NCI-H2196 treated with DMSO at 0.1 percent for 48 hours (cell line): ENCODE data around the gene UNK.
A peak's percentile ranks its signal among the peaks of the same experiment; 100 is the strongest.

Experiments
- DNase-seq: peaks from one replicate; lab custom pipeline; 2025; ENCODE audit not compliant: unreplicated experiment; lab: John Stamatoyannopoulos, UW

UNK gene

DNA sequence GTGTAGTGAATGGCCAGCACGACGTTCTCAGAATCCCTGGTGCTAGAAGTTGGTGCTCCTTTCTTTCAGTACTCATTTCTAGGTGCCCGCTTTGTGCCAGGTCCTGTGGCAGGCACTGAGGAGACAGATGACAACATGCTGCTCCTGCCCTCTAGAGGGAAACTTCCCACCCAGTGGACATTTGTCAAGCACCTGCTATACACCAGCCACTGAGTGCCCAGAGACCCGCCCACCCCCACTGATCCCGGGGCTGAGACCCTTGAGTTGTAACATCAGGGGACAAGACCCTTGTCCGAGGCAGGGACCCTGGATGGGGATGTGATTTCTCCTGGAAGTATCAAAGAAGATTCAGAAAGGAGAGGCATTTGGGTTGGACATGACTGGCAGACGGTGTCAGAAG lies 34.5 kb downstream of the UNK start:
- DNase-seq, result no peak

DNA sequence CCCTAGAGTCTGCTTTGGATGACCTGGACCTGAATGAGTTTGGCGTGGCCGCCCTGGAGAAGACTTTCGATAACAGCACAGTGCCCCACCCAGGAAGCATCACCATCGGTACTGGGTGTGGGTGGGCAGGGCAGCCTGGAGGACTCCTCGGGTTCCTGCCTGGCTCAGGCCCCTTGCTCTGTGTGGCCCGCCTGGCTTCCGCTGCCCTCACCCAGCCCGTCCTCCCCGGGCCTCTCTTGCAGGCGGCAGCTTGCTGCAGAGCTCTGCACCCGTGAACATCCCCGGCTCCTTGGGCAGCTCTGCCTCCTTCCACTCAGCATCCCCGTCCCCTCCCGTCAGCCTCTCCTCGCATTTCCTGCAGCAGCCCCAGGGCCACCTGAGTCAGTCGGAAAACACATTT lies 35.1 kb downstream of the UNK start:
- DNase-seq, result no peak

DNA sequence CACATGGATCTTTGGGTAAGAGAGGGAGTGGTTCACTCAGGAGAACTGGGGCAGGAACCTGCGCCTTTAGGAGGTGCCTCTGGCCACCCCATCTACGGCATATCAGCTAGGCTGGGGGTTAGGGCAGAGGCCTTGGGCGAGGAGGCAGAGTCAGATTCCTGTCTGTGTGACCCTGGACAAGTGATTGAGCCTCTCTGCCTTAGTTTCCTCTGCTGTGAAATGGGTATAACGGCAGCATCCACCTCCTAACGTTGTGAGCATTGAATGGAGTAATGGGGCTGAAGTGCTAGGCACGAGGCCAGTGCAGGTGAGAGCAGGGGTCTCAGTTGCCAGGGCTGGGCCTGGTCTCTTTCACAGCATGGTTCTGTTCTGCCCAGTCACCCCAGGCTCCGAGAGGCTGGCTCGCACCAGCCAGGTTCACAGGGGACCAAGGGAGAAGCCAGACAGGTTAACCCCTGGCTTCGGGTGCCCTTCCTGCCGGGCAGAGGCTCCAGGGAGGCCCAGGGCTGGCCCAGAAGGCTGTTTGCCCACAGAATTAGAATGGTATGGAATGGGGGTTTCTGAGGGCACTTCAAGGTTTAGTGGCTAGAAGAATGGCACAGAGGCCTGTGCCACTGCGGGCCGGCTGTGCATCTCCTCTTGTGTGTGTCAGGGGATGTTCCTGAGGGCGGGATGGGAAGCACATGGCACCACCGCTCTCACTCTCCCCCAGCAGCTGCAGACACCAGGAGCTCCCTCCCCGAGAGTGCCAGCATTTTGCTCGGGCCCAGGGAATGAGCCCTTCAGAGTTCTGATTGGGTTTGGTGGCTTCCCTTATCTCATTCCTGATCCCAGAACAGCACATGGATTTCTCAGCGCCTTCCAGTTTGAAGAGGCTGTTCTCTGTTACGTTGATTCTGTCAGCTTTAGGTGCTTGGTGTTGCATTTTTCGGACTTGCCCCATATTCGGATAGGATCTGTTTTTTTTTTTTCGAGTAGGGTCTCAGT lies 35.8 kb downstream of the UNK start:
- no peak for DNase-seq

DNA sequence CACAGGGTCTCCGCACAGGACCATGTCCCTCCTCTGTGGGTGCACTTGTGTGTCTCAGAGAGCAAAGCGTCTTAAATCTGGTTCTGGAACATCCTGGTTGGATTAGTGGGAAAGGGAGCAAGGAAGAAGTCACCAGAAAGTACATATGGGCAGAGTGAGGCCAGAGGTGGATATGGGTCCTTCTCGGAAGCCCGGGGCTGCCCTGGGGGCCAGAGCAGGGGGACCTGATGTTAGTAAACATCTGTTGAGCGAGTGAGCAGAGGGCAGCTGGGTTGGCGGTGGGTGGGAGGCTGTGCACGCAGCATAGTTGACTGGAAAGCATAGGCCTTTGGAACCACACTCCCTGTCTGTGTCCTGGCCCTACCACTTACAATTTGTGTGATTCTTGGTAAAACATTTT lies 36.9 kb downstream of the UNK start:
- no peak for DNase-seq

DNA sequence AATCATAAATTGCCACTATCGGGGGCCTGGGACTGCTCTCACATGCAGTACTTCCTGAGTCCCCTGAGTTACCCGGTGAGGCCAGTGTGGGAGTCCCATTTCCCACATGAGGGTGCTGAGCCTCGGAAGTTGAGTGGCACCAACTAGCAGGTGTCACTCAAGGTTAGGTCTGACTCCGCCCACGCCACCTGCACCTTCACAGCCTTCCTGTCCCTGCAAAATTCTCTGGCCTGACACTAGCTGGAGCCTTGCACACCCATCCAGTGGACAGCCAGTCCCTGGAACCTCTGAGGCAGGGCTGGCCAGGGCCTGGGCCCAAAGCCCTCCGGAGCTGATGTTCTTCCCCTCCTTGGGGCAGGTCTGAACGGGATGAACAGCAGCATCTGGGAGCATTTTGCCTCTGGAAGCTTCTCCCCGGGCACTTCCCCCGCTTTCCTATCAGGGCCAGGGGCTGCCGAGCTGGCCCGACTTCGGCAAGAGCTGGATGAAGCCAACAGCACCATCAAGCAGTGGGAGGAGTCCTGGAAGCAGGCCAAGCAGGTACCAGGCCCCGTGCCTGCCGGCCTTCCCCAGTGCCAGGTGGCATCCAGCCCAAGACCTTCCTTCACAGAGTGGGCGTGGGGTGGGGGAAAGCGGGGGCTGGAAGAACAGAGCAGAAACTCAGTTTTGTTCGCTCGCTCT lies 37.7 kb downstream of the UNK start:
- DNase-seq, result peak; percentile 60

DNA sequence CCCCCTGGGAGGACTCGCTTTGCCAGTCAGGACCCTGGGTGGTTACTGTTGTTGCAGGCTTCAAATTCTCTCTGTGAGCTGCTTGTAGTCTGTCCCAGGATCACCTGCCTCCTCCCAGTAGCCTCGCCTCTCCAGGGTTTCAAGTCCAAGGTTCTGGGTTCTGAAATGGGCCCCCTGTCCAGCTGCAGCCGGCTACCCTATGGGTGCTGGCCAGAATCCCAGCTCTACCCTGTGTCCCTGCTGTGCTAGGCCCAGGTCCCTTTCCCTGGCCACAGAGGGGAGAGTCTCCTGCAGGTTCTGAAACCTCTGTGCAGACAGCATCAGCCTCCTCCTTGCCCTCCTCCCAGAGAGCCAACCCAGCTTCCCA lies 38.2 kb downstream of the UNK start:
- no peak for DNase-seq

DNA sequence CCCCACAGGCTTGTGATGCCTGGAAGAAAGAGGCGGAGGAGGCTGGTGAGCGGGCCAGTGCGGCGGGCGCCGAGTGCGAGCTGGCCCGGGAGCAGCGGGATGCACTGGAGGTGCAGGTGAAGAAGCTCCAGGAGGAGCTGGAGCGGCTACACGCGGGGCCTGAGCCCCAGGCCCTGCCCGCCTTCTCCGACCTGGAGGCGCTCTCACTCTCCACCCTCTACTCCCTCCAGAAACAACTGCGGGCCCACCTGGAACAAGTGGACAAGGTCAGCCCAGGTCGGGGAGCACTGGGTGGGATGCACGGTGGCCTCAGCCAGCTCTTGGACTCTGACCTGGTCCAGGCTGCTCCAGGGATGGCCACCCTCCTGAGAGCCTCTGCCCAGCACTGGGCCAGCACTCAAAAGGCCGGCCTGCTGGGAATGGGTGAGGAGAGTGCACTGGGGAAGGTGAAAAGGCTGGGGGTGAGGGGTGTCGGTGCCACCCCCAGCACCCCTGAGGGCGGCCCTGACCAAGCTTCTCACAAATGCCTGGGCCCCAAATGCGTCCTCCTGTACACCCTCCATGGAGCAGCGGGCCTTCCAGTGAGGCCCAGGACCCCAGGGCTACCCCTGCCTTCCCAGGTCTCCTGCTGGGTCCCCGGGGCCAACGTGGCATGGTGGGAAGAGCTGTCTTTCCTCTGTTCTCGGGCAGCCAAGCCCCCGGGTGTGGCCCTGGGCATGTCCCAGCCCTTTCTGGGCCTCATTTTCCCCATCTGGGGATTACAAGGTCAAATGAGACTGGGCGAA lies 38.8 kb downstream of the UNK start:
- no peak for DNase-seq

DNA sequence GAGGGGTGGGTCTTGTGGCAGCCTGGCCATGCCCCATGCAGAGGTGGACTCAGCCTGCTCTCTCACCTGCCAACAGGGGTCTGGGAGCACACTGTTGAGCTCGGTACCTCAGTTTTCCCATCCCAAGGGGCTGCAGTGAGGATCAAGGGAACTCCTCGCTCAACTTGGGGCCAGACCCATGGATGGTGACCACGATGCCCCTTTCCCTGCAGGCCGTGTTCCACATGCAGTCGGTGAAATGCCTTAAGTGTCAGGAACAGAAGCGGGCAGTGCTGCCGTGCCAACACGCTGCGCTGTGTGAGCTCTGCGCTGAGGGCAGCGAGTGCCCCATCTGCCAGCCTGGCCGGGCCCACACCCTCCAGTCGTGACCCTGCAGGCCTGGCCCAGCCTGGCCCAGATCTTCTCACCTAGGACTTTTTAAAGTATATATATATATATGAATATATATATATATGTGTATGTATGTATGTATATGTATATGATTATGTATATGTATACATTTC lies 39.5 kb downstream of the UNK start:
- DNase-seq, result no peak

DNA sequence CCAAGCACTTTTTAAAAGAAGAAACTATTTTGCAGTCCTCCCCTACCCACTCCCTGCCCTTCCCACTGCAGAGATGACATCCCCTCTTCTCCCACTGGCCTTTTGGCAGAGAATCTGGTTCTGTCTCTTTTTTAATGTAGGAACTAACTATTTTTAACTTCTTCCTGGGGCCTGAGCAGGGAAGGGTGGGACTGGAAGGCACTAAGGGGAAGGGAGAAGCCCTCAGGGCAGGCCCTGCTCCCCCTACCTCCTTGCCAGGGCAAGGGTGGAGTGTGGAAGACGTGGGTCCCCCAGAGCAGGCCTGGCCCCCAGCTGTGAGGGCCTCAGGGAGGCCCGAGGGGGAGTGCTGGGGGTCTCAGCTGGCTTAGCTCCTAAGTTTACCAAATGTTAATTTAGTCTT lies 40.1 kb downstream of the UNK start:
- DNase-seq, result no peak

DNA sequence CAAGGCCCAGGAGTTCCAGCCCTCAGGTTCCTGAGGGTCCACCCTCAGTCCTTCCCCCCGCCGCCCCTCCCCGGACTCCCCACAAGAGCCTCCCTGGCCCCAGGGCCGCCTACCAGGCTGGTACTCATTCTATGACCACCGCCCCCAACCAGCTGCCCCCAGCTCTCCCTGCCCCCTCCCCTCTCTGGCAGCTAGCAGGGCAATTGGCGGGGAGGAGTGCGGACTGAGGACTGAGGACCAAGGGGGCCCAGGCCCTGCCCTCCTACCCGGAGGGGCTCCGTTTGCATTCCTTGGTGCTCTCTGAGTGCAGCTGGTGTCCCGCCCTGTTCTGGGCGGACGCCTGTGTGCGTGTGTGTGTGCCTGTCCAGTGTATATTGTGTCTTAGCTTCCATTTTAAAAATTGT lies 40.5 kb downstream of the UNK start:
- DNase-seq, result no peak

DNA sequence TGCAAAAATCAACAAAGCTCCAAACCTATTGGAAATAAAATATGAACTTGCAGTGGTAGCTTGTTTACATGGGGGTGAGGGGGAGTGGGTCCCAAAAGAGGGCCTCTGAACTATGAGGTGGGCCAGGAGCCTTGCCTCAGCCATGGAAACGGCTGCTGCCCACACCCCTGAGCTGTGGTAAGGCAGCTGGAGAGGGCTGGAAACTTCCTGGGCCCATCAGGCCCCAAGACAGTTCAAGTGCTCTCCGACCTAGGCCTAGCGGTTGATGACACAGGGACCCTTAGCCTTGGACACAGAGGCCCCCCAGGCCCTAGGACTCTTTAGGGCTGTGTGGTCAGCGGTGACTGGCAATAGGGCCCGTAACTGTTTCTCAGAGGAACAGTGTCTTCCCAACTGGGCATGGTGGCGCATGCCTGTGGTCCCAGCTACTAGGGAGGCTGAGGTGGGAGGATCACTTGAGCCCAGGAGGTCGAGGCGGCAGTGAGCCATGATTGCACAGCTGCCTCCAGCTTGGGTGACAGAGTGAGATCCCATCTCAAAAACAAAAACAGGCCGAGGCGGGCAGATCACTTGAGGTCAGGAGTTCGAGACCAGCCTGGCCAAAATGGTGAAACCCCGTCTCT lies 41.3 kb downstream of the UNK start:
- no peak for DNase-seq

DNA sequence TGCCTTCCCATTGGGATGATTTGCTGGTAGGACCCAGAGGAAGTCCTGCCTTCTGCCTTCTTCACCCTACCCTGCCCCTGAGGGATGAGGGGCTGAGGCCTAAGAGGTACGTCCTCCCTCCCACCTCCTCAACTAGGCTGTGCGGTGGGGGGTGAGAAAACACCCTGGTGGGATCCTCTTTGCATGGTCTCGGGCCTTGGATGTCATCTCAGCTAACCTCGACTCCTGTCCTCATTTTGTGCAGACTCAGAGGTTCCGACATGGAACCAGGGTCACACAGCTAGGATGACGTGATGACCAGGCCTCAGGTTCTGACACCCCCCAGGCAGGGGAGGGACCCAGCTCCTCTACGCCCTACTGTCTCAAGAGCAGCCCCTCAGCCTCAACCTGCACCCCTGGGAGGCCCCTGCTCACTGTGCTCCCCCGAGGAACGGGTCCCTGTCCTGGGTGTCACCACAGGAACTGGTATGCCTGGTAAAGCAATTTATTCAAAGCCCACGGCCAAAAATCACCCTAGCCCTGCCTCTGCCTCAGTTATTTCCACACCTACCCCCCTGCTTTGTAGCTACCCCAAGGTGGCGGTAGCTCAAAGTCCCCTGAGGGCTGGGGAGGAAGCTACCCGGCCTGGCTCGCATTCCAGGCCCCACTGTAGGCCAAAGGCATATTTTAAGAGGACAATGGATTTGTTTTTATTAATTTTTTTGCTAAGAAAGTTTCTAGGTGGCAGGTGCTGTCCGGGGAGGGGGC lies 42.1 kb downstream of the UNK start:
- no peak for DNase-seq

DNA sequence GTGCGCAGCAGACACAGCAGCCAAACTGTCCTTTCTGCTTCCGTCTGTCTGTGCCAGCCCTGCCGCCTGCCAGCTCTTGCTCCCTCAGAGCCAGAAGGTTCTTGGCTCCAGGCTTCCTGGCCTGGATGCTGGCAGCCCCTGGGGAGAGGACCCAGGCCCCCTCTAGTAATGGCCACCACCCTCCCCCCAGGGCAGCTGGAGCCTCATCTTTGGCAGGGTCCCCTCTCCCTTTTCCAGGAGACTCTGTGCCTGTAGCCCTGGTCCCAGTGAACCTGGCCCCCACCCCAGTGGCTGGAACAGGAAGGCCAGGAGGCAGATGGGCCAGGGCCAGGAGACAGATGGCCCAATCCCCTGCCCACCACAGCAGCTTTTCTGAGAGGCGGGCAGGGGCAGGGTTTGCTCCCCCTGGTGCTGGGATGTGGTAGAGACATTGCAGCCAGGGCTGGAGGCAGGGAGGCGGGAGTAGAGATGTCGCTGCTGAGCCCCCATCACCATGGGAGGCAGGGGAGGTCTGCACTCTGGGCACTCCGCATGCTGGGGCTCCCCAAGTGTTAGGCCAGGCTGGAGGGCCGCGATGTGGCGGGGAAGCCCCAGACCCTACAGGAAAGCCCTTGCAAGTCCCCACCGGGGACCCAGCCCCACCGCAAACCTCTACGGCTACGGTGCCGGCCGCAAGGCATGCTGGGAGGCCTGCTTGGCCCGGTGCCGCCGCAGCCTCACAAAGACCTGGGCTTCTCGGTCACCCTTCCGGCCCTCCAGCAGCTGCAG lies 42.9 kb downstream of the UNK start:
- peak; percentile 48 for DNase-seq

DNA sequence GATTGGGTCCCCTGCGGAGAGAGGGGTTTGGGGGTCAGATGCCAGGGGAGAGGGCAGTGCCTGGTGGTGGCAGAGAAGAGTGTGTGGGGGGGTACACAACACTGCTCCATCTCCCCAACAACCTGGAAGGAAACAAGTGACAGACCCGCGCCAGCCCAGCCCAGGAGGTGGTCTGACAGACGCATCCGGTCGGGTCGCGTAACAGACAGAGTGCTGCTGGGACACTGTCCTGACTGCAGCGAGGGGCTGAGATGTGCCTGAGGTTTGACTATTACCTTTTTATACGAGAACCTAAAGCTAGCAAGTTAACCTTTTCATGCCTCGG lies 43.4 kb downstream of the UNK start:
- DNase-seq, result no peak

DNA sequence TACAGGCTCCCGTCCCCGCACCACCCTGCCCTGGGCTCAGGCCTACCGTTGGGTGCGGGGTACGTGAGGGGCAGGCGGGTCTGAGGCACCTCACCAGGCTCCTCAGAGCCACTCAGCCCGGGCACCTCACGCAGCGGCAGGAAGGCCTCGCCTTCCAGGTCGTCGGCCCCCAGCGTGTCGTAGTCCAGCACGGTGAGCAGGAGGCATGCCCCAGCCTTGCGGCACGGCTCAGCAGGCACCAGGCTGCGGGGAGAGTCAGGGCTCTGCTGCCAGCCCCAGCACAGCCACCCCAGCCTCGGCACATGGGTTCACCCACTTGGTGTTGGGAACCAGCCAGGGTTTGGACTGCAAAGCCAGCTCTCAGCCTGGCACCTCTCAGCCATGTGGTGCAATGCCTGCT lies 44.1 kb downstream of the UNK start:
- no peak for DNase-seq

DNA sequence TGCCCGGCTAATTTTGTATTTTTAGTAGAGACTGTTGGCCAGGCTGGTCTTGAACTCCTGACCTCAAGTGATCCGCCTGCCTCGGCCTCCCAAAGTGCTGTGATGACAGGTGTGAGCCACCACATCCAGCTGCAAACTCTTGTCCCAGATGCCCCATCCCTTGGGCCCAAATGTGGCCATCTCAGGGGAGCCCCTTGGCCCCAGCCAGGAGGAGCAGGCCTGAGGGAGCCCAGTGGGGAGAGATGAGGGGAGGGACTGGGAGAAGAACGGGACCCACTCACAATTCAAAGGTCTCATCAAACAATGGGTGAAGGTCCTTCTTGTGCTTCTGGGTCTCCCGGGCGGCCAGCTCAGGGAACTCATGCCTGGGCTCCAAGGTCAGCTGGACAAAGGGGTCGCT lies 45.1 kb downstream of the UNK start:
- DNase-seq, result no peak

DNA sequence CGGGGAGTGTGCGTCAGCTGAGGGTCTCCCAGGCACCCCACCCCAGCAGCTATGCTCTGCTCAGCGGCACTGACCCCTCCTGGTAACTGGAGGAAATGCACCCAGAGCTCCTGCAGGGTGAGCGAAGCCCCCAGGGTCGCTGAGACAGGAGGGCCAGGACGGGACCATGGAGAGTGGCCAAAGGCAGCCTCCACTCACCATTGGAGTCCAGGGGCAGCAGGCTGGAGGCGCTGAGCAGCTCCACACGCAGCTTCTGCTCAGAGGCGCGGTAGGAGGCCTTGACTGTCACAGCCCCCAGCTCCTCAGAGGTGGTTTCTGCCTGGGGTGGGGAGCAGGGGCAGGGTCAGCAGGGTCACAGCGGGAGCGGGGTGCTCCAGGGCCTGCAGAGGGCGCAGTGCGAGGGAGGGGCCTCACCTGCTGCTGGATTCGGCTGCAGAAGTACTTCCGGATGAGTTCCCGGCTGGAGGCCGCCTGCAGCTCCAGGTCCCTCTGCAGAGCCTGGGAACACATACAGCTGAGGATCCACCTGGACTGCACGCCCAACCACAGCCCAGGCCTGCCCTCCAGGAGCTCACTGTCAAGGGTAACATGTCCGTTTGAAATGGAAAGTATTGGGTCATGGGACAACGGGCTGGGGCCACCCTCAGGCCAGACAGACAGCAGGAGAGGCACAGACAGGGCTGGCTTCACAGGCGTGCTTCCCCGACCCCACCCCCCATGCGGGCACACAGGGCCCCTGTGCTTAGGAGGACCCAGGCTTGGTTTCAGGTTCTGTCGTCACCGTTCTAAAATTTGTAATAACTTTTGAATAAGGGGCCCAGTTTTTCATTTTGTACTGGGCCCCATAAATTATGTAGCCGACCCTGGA lies 45.8 kb downstream of the UNK start:
- no peak for DNase-seq

DNA sequence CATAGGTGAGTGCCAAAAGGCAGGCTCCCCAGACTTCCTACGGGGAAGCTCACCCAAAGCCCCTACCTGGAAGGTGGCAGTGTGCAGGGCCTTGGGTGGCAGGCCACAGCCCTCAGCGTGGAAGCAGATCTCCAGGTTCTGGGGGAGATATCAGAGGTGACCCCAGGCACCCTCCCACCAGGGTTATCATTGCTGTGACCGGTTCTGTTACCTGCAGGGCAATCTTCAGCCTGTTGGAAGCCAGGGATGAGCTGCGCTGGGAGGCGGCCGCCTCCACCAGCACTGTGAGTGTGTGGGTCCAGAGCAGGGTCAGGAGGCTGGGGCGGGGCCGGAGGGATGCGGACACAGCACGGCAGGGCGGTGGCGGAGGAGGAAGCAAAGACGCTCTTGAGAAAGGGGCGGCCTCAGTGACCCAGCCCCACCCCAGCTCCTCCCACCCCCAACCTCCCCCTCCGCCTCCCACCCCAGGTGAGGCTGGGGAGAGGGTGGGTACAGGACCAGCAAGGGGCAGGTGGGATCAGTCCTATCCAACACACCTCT lies 46.5 kb downstream of the UNK start:
- DNase-seq, result no peak
